ENCODE measurements around the gene DEPDC5. TPM values are rescaled to one million over a fixed set of nuclear protein-coding genes. Genes with fewer than 3 reads are reported as not detected.

Gene DEPDC5
- polyA plus RNA-seq, 1 donor: 6.8 TPM

GRCh38 chr22:31852691-31853421 lies 99.0 kb downstream of the DEPDC5 start:
- DNase-seq (ENCODE audit: low read depth): no peak

DNA sequence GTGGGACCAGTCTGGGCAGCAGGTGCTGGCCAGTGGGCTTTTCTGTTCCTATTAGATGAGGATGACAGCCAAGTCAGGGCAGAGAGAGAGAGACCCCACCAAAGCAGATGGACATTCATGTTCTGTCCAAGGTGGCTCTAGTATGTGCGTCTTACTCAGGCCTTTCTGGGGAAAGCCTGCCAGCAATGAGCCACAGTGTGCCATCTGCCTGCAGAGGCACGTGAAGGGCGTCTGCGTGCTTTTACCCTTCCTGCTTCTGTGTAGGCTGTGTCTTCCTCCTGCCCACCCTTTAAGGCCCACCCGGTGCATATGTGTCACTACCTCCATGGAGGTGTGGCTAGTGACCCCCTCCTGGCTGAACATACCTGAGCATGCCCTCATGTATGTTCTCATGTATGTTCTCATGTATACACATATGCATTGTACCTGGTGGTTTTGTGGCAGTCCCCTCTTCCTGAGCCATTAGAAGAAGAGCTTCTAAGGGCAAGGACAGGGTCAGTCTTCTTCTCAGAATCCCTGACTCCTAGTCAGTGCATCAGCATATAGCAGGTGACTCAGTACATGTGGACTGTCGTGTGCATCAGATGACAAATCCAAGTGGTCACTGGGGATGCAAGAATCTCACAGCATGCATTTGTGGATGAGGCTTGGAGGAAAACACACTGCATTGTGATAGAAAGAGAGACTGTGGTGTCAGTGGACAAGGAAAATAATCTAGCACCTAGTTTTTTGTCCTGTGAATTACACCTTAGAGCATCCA lies 100.1 kb downstream of the DEPDC5 start:
- DNase-seq (ENCODE audit: low read depth): no peak

DNA sequence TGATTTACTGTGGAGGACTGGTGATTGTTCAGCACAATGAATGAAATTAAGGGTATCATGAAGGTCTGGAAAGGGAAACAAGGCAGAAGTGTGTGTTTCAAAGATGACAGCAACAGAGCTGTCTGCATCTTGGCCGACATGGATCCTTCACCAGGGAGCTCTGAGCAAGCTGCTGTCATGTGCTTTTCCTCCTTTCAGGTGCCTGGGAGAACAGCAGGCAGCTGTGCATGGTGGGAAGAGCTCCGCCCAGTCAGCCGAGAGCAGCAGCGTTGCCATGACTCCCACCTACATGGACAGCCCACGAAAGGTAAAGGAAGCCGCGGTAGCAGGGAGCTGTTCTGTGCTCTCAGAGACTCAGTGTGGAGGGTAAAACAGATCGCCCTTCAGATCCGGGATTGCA lies 103.4 kb downstream of the DEPDC5 start:
- DNase-seq (ENCODE audit: low read depth): no peak

DNA sequence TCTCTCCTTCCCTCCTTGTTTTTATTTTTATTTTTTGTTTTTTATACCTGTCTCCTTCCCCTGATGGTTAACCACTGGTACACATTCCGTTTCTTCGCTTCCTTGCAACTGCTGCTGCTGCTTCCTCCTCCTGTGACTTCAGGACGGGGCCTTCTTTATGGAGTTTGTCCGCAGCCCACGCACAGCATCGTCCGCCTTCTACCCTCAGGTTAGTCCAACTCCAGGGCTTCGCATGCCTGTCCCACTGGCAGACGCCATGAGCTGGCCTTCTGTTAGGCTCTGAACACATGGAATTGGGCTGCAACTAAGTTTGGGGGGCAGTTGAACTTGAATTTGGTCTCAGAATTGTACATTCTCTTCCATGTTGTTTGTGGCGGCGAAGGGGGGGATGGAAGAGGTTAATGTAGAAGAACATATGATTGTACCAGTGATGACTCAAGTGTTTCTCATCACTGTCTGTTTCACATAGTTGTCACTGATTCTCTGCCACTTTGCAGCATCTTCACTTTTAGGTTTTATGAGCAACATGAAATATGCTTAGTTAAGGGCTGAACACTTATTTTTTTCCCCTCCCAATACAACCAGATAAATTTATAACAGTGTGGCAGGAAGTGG lies 107.5 kb downstream of the DEPDC5 start:
- DNase-seq (ENCODE audit: low read depth): no peak

- DNase-seq (ENCODE audit: low read depth): no peak
Measured at GRCh38 chr22:31866918-31867317, 113.1 kb downstream of the DEPDC5 start.

- no peak for DNase-seq (ENCODE audit: low read depth)
Measured at GRCh38 chr22:31867386-31868153, 113.8 kb downstream of the DEPDC5 start.

DNA sequence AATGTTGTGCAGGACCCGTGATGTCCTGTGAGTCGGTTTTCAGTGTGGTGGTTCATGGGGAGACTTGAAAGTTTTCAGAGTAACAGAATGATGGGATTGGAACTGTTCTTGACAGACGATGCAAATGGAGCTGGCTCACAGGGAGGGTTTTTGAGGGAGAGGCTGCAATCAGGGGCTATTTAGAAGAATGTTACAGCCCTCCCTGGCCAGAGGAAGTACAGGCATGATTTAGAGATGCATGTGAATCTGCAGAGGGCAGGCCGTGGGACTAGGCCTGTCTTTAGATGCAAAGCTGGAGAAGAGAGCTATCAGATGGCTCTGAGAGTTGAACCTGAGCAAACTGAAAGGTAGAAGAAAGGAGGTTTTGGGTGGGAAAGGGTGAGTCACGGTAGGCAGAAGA lies 115.9 kb downstream of the DEPDC5 start:
- no peak for DNase-seq (ENCODE audit: low read depth)

DNA sequence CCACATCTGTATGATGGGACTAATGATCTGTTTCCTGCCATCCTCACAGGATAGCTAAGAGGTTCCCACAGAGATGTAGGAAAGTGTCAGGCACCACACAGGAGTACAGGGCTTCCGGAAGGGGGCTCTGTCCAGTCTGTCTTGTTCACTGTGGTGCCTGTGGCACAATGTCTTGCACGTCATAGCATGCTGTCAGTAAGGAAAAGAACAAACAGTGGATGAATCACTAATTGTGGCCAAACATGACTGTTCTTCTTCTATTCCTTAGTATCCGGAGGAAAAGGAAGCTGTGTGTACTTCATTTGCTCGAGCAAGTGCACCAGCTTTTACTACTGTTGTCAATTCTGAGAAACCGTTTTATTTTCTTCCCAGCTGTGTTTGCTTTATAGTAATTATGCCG lies 117.1 kb downstream of the DEPDC5 start:
- DNase-seq (ENCODE audit: low read depth): no peak

DNA sequence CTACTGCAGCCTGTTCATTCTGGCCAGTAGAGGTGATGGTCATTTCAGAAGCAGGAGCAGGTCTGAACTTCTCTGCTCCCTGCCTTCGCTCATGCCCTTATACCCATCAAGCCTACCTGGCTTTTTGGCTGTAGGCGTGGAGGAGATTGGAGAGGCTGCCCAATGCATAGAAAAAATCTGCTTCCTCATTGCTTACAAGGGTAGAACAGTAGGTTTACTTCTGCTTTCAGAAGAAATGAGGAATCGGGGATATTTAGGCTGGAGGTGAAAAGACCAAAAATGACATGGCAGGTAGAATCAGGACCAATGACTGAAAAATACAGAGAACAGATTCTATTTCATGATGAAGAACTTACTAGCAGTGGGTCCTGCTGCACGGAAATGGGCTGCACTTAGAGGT lies 117.7 kb downstream of the DEPDC5 start:
- no peak for DNase-seq (ENCODE audit: low read depth)

- no peak for DNase-seq (ENCODE audit: low read depth)
Measured at GRCh38 chr22:31872209-31872608, 118.4 kb downstream of the DEPDC5 start.

- no peak for DNase-seq (ENCODE audit: low read depth)
Measured at GRCh38 chr22:31874821-31875220, 121.0 kb downstream of the DEPDC5 start.

DNA sequence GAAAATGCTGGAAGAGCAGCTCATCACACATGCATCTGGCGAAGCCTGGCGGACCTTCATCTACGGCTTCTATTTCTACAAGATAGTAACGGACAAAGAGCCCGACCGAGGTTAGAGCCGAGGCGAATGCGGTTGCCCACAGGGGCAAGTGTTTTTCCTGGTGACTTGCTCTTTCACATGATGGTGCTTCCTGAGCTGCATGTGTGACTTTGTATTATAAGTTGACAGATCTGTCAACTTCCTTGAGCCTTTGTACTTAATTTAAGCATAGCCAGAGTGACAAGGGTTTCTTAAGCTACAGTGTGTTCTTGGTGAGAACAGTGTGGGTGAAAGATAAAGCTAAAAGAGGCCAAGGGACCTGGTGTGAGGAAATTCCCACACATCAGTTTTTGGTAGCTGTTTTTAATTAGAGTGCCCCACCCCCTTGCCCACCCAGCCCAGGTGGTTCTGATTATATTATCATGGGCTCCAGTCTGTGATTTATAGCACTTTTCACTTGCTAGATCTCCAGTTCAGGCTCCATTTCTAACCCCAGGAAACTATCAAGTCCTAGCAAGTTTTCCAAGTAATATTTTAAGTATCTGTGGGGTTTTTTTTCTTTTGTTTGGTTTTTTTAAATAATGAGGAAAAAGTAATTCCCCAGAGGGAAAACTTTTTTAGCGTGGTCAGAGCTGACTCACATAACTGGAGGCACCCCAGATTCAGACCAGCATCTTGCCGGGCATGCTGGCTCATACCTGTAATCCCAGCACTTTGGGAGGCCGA lies 122.5 kb downstream of the DEPDC5 start:
- no peak for DNase-seq (ENCODE audit: low read depth)

DNA sequence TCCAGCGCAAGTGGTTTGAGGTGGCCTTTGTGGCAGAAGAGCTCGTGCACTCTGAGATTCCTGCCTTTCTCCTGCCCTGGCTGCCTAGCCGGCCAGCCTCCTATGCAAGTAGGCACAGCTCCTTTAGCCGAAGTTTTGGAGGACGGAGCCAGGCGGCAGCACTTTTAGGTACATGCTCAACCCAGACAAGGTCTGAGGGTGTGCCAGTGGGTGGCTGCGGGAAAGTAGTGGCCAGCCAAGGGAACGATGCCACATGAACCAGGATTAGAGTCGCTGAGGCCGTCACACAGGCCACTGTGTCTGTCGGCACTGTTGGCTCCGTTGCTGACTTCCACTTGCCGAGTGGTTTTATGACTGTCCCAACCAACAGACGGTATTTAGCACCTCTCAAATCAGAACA lies 125.8 kb downstream of the DEPDC5 start:
- DNase-seq (ENCODE audit: low read depth): no peak

DNA sequence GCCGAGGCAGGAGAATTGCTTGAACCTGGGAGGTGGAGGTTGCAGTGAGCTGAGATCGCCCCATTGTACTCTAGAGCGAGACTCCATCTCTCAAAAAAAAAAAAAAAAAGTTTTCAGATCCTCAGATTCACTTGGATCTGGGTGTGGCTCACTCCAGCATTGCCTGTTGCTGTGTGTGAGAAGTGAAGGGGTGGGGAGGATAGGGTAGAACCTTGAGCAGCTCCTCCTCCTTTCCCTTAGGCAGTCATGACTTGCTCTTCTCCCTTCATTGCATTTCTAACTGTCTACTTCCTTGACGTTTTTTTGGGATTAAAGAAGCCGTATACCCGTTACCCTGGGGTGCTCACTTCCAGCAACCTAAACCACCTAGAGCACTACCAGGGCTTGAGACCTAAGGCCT lies 127.4 kb downstream of the DEPDC5 start:
- no peak for DNase-seq (ENCODE audit: low read depth)

DNA sequence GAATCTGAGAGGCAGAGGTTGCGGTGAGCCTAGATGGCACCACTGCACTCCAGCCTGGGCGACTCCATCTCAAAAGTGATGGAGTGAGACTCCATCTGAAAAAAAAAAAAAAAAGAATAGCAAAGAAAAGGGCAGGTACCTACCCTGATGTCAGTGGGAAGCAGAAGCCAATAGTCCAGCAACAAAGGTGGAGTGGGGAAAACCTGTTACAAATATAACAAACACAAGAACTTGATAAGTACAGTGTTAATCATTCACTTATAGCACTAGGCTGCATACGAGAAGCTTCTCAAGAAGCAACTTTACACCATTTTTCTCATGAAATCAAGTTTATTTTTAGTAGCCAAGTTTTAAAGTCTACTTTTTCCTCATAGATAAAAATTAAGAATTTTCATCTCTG lies 128.0 kb downstream of the DEPDC5 start:
- DNase-seq (ENCODE audit: low read depth): no peak

- no peak for DNase-seq (ENCODE audit: low read depth)
Measured at GRCh38 chr22:31882971-31883370, 129.2 kb downstream of the DEPDC5 start.

DNA sequence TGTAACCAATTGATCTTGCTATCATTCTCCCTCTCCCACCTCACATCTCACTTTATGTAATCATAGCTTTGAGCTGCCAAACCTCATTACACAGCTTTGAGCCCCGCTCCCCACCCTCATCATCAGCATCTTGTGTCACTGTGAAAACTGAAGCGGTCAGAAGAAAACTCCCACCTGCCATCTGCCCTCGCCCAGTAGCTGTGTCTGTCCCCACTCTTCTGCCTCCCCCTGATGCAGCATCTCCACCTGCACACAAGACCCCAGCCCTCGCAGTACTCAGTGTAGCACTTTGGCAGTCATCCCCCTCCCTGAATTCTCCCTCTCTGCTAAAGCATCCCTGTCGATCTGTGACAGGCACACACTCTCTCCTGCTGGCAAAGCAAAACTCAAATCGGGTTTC lies 130.2 kb downstream of the DEPDC5 start:
- DNase-seq (ENCODE audit: low read depth): no peak

DNA sequence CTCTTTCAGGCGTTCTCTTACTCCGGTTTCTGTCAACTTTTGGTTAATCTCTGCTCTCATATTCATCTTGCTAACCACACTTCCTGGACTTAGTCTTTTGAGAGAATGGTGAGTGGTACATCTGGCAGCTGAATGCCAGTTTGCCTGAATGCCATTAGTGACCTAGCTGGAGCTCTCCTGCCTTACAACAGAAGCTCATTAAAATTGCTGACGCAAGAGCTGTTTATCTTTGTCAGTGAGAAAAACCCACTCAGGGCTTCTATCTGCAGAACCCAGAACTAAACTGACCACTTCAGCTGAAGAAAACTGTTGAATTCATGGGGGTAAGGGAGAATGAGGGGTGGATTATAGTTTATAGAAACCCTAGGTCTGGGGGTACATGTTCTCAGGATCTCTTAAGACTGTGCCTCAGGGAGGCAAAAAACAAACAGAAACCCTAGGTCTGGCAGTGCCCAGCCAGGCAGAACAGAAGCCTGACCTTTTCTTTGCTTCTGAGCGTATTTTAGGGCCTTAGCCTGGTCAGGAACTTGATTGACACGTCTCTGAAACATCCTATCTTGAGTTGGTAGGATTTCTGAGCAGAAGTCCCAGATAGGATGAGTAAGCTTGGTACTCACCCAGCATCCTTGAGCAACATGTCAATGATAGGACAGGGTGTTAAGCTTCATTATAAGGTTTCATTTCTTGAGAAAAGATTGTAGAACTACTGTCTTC lies 137.7 kb downstream of the DEPDC5 start:
- DNase-seq (ENCODE audit: low read depth): no peak

DNA sequence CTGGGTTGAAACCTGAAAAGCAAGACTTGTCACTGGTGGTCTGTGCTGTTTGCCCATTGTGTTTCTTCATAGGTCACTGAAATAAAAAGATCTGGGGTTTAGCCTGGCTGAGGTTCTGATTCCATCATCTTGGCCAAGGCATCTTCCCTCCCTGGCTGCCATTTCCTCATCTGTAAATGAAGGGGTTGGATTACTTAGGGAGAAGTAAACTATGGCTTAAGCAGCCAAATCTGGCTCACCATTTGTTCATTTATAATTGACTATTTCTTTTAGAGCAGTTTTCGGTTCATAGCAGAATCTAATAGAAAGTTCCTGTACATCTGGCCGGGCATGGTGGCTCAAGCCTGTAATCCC lies 138.2 kb downstream of the DEPDC5 start:
- no peak for DNase-seq (ENCODE audit: low read depth)

- no peak for DNase-seq (ENCODE audit: low read depth)
Measured at GRCh38 chr22:31893460-31893859, 139.6 kb downstream of the DEPDC5 start.
